Keratinocyte (primary cell): Measurements from ENCODE around the gene SERPINE2. TPM values are rescaled to one million over a fixed set of nuclear protein-coding genes. Genes with fewer than 3 reads are reported as not detected.

ENCODE experiments used
- DNase-seq: peaks from one replicate; pipeline ENCODE4 v3.0.0-alpha.2; 2011; ENCODE audit warnings: low read depth, missing footprints, low spot score
- FAIRE-seq: peaks from 2 replicates; lab custom pipeline; 2011; peaks lifted over from hg19 to GRCh38; lab: Jason Lieb, UNC
- H2AFZ ChIP-seq: 2 replicates; pipeline ENCODE4 v1.6.0; 2012; ENCODE audit warnings: low read length, control low read depth, inconsistent platforms; ENCODE audit not compliant: control insufficient read depth
- H3K27ac ChIP-seq: 2 replicates; pipeline ENCODE4 v1.5.1; 2011; ENCODE audit warnings: low read length; ENCODE audit not compliant: control insufficient read depth, insufficient read depth
- H3K27me3 ChIP-seq: 3 replicates; pipeline ENCODE4 v1.6.0; 2011; ENCODE audit warnings: low read length; ENCODE audit not compliant: control insufficient read depth, insufficient read depth; ENCODE audit errors: extremely low read depth
- H3K36me3 ChIP-seq, 2 experiments: 2 replicates in 1 of 2; 3 replicates in 1 of 2; pipeline ENCODE4 v1.5.1; 2011; ENCODE audit warnings: low read length in 2 of 2, mild to moderate bottlenecking in 1 of 2; ENCODE audit not compliant: control insufficient read depth in 2 of 2, insufficient read depth in 2 of 2; ENCODE audit errors: extremely low read depth in 1 of 2
- H3K4me1 ChIP-seq: 3 replicates; pipeline ENCODE4 v1.5.1; 2011; ENCODE audit warnings: low read length; ENCODE audit not compliant: control insufficient read depth, insufficient read depth; ENCODE audit errors: extremely low read depth
- H3K4me2 ChIP-seq: 3 replicates; pipeline ENCODE4 v1.6.0; 2011; ENCODE audit warnings: low read depth, low read length; ENCODE audit not compliant: control insufficient read depth, insufficient read depth; ENCODE audit errors: extremely low read depth
- H3K4me3 ChIP-seq, 3 experiments: fragments of 200-600 bp in 1 of 3; sonication (generic) in 1 of 3; 2 replicates in 2 of 3; 3 replicates in 1 of 3; pipeline ENCODE4 v1.5.1; 2011 to 2016; ENCODE audit warnings: low read length in 3 of 3, mild to moderate bottlenecking in 3 of 3, control low read depth in 2 of 3, inconsistent platforms in 1 of 3, low read depth in 1 of 3, mixed read lengths in 1 of 3, mixed run types in 1 of 3, moderate library complexity in 1 of 3; ENCODE audit not compliant: control insufficient read depth in 2 of 3, insufficient read depth in 2 of 3; ENCODE audit errors: extremely low read depth in 1 of 3
- H3K79me2 ChIP-seq: 2 replicates; pipeline ENCODE4 v1.6.0; 2012; ENCODE audit warnings: low read length; ENCODE audit not compliant: control insufficient read depth, insufficient read depth
- H3K9ac ChIP-seq: 3 replicates; pipeline ENCODE4 v1.6.0; 2011; ENCODE audit warnings: low read length; ENCODE audit not compliant: control insufficient read depth, insufficient read depth; ENCODE audit errors: extremely low read depth
- H3K9me1 ChIP-seq: 3 replicates; pipeline ENCODE4 v1.6.0; 2011; ENCODE audit warnings: low read length; ENCODE audit not compliant: control insufficient read depth, insufficient read depth; ENCODE audit errors: extremely low read depth
- H3K9me3 ChIP-seq: 2 replicates; pipeline ENCODE4 v1.5.1; 2012; ENCODE audit warnings: low read depth, low read length; ENCODE audit not compliant: control insufficient read depth
- H4K20me1 ChIP-seq: 3 replicates; pipeline ENCODE4 v1.6.0; 2011; ENCODE audit warnings: low read length; ENCODE audit not compliant: control insufficient read depth, insufficient read depth; ENCODE audit errors: extremely low read depth
- CTCF ChIP-seq, 3 experiments: IDR thresholded peaks in 1 of 3; conservative IDR thresholded peaks in 1 of 3; optimal IDR thresholded peaks in 1 of 3; 2 replicates in 2 of 3; 3 replicates in 1 of 3; pipeline versions ENCODE3 to v1.5.1; 2011; ENCODE audit warnings: low read length in 3 of 3, mild to moderate bottlenecking in 3 of 3, moderate library complexity in 2 of 3, control low read depth in 1 of 3, inconsistent platforms in 1 of 3; ENCODE audit not compliant: insufficient read depth in 2 of 3; ENCODE audit errors: extremely low read depth in 1 of 3
- EZH2 ChIP-seq: IDR thresholded peaks from one replicate; pipeline ENCODE4 v1.6.1; 2012; ENCODE audit warnings: inconsistent platforms, mild to moderate bottlenecking, low read length, moderate library complexity
- dilution Hi-C: fragments of 300-500 bp; cut with MboI; formaldehyde crosslinking; loops from one replicate; pipeline ENCODE4 v1.7.0; 2020; ENCODE audit warnings: low sequenced_read_pairs; ENCODE audit not compliant: extremely low pct_ligation_motif_present
- polyA plus RNA-seq, 5 experiments: library from polyadenylated mRNA; depleted of rRNA in 3 of 5; stranded (reverse) in 3 of 5; stranded (forward) in 1 of 5; unstranded in 1 of 5; fragments of >200 nt; gene quantifications; 1 replicate in 1 of 5; 2 replicates in 3 of 5; 3 replicates in 1 of 5; pipeline versions ENCODE4 v1.2.1 to v1.2.3, GENCODE V29; 2011 to 2012; ENCODE audit warnings: missing spikeins in 2 of 5, low read depth in 1 of 5, low replicate concordance in 1 of 5

The SERPINE2 gene
- polyA plus RNA-seq, 1 donor (not counting 4 experiments of a cell fraction or from before 2014, with no cell fraction given): 306 TPM

- peaks cover 7% of the 10 kb centered on the region for H3K9me1 ChIP-seq
- H4K20me1 ChIP-seq: peaks cover 9% of the 10 kb centered on the region
- peaks cover 12 to 16% of the 10 kb centered on the region in 2 experiments for H3K36me3 ChIP-seq
- no peak overlapping the region for H2AFZ ChIP-seq
- no peak for TF ChIP-seq CTCF (optimal IDR thresholded peaks at IDR 0.05 in 1 of 3, IDR thresholded peaks at IDR 0.05 in 1 of 3, conservative IDR thresholded peaks at IDR 0.05 in 1 of 3; ENCODE audit: extremely low read depth in 1 of 3, insufficient read depth in 2 of 3, low read length in 3 of 3)
- TF ChIP-seq EZH2: no peak
- H3K9ac ChIP-seq: peak overlapping the region; percentile 80
- H3K4me2 ChIP-seq: no peak overlapping the region
- H3K4me1 ChIP-seq: peaks cover 34% of the 10 kb centered on the region
- H3K27me3 ChIP-seq: no peaks in the 10 kb centered on the region
- dilution Hi-C loops: no loop called here
- peaks cover 47% of the 10 kb centered on the region for H3K79me2 ChIP-seq
- H3K27ac ChIP-seq: peak overlapping the region; percentile 59
- FAIRE-seq: no peak
- H3K9me3 ChIP-seq: no peaks in the 10 kb centered on the region
- H3K4me3 ChIP-seq: peak overlapping the region; percentile 87 to 95 (median 91)
- DNase-seq: no peak
Observed at GRCh38 chr2:224038830-224039079, 331 bp downstream of the SERPINE2 start.

- peaks cover 52% of the 10 kb centered on the region for H3K79me2 ChIP-seq
- FAIRE-seq (peak; percentile 41), DNase-seq (no peak)
- dilution Hi-C loops: no loop called here
- H3K9me1 ChIP-seq: peaks cover 7% of the 10 kb centered on the region
- no peaks in the 10 kb centered on the region for H3K27me3 ChIP-seq
- peak overlapping the region; percentile 38 for H2AFZ ChIP-seq
- peak overlapping the region; percentile 89 for H3K4me2 ChIP-seq
- H3K27ac ChIP-seq: peak overlapping the region; percentile 59
- H4K20me1 ChIP-seq: peaks cover 9% of the 10 kb centered on the region
- no peak for TF ChIP-seq EZH2
- no peak for TF ChIP-seq CTCF (optimal IDR thresholded peaks at IDR 0.05 in 1 of 3, IDR thresholded peaks at IDR 0.05 in 1 of 3, conservative IDR thresholded peaks at IDR 0.05 in 1 of 3; ENCODE audit: extremely low read depth in 1 of 3, insufficient read depth in 2 of 3, low read length in 3 of 3)
- H3K36me3 ChIP-seq: peaks cover 12 to 19% of the 10 kb centered on the region in 2 experiments
- no peaks in the 10 kb centered on the region for H3K9me3 ChIP-seq
- peaks cover 34% of the 10 kb centered on the region for H3K4me1 ChIP-seq
- H3K4me3 ChIP-seq: peak overlapping the region; percentile 87 to 95 (median 91)
- H3K9ac ChIP-seq: peak overlapping the region; percentile 80
Observed at GRCh38 chr2:224038049-224038829, 847 bp downstream of the SERPINE2 start.
